Prostate gland (tissue), 2 donors: ENCODE results near the gene ZNF316. TPM values are rescaled to one million over a fixed set of nuclear protein-coding genes. Genes with fewer than 3 reads are reported as not detected.
"Not testable (repeated sequence)": the region's sequence is repeated elsewhere in the genome, so short reads cannot be mapped to it uniquely, and the experiment has no call there.

Experiments
- DNase-seq: peaks from one replicate; pipeline ENCODE4 v3.0.0-alpha.2; 2019; ENCODE audit warnings: low spot score
- H3K27ac ChIP-seq, 2 donors: fragments of 200-600 bp; sonication (generic); 2 replicates each; pipeline ENCODE4 v1.5.1; 2017 to 2019
- H3K27me3 ChIP-seq: fragments of 200-600 bp; sonication (generic); replicated peaks from 2 replicates; pipeline ENCODE4 v1.5.1; 2019; ENCODE audit not compliant: insufficient read depth
- H3K36me3 ChIP-seq, 2 donors: fragments of 200-600 bp; sonication (generic); 1 replicate in 1 of 2; 2 replicates in 1 of 2; pipeline versions ENCODE4 v1.5.1 to v1.8.1; 2017 to 2019
- H3K4me1 ChIP-seq: fragments of 200-600 bp; sonication (generic); replicated peaks from 2 replicates; pipeline ENCODE4 v1.5.1; 2019
- H3K4me3 ChIP-seq, 2 donors: fragments of 200-600 bp; sonication (generic); 2 replicates each; pipeline ENCODE4 v1.5.1; 2017 to 2019
- H3K9me3 ChIP-seq: fragments of 200-600 bp; sonication (generic); 2 replicates; pipeline ENCODE4 v1.5.1; 2017
- CTCF ChIP-seq, 4 experiments: fragments of 200-600 bp in 2 of 4; fragments of 450-650 bp in 2 of 4; sonication (generic) in 2 of 4; IDR thresholded peaks; 1 replicate in 3 of 4; 2 replicates in 1 of 4; pipeline ENCODE4 v1.5.1; 2016 to 2019; ENCODE audit warnings: antibody characterized with exemption in 4 of 4, mild to moderate bottlenecking in 2 of 4, moderate library complexity in 2 of 4
- POLR2A ChIP-seq: fragments of 450-650 bp; IDR thresholded peaks from one replicate; pipeline ENCODE4 v1.6.1; 2016; ENCODE audit warnings: antibody characterized with exemption, mild to moderate bottlenecking
- POLR2AphosphoS5 ChIP-seq: sonication (generic); formaldehyde crosslinking; IDR thresholded peaks from one replicate; pipeline ENCODE4 v1.6.1; 2017; ENCODE audit warnings: antibody characterized with exemption
- WGBS: methylation state at CpG from one replicate; pipeline ENCODE4 v1.1.5; 2018; 5-methylcytosine and 5-hydroxymethylcytosine counted together
- intact Hi-C: fragments of 100-400 bp; cut with DNase I; formaldehyde crosslinking; loops from one replicate; pipeline ENCODE4 v1.14.2; 2022
- total RNA-seq, 2 donors: library from RNA; depleted of rRNA; stranded (reverse); fragments of >200 nt; gene quantifications; one replicate each; pipeline ENCODE4 v1.1.0, GENCODE V29; 2016

The ZNF316 gene
- total RNA-seq, 2 donors from 2014 or later = 39.2 to 53.8 TPM

- no peak for TF ChIP-seq POLR2AphosphoS5
- no peak for TF ChIP-seq POLR2A
- no peak for TF ChIP-seq CTCF (IDR thresholded peaks at IDR 0.05)
- 71% methylated on average over 11 of the region's 11 CpGs for WGBS
- Histone ChIP-seq H3K9me3 (no peaks in the 10 kb centered on the region), H3K27me3 (no peaks in the 10 kb centered on the region), H3K36me3 (no peaks in the 10 kb centered on the region), H3K4me1 (no peaks in the 10 kb centered on the region), H3K4me3 (no peak overlapping the region), H3K27ac (no peak overlapping the region)
- DNase-seq = no peak
- intact Hi-C loops = no loop called here
Measured at GRCh38 chr7:6630007-6630849, 6.9 kb upstream of the ZNF316 start.

GRCh38 chr7:6631605-6632004, 5.5 kb upstream of the ZNF316 start:
- no peak overlapping the region for H3K4me3 ChIP-seq
- H3K4me1 ChIP-seq = no peaks in the 10 kb centered on the region
- TF ChIP-seq POLR2AphosphoS5 (no peak), POLR2A (no peak), CTCF (IDR thresholded peaks at IDR 0.05) (no peak)
- no peaks in the 10 kb centered on the region for H3K27me3 ChIP-seq
- WGBS = 67% methylated on average over 7 of the region's 7 CpGs
- no peaks in the 10 kb centered on the region for H3K9me3 ChIP-seq
- intact Hi-C loops = no loop called here
- DNase-seq = no peak
- no peaks in the 10 kb centered on the region for H3K36me3 ChIP-seq
- no peak overlapping the region for H3K27ac ChIP-seq

DNA sequence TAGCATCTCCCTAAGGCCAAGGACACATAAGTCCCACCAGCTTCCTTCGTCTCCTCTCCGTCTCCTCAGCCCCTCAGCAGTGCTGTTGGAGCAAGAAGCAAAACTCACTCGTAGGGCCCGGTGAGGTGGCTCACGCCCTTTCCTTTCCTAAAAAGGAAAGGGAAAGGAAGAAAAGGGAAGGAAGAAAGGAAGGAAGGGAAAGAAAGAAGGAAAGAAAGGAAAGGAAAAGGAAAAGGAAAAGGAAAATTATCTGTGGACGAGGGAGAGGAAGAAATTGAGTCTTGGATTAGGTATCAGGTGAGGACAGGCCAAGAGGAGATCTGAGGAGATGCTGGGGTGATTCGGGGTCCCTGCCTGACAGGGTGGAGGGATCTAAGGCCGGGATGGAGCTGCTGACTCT, 3.1 kb upstream of the ZNF316 start:
- no peak overlapping the region for H3K27ac ChIP-seq
- TF ChIP-seq POLR2AphosphoS5 = no peak
- no peak for TF ChIP-seq POLR2A
- TF ChIP-seq CTCF (IDR thresholded peaks at IDR 0.05) = no peak
- H3K4me1 ChIP-seq = peaks cover 6% of the 10 kb centered on the region
- intact Hi-C loops = no loop called here
- WGBS = 85% methylated on average over 8 of the region's 8 CpGs
- H3K9me3 ChIP-seq = no peaks in the 10 kb centered on the region
- H3K4me3 ChIP-seq = no peak overlapping the region
- H3K36me3 ChIP-seq = no peaks in the 10 kb centered on the region
- no peaks in the 10 kb centered on the region for H3K27me3 ChIP-seq
- DNase-seq = no peak

DNA sequence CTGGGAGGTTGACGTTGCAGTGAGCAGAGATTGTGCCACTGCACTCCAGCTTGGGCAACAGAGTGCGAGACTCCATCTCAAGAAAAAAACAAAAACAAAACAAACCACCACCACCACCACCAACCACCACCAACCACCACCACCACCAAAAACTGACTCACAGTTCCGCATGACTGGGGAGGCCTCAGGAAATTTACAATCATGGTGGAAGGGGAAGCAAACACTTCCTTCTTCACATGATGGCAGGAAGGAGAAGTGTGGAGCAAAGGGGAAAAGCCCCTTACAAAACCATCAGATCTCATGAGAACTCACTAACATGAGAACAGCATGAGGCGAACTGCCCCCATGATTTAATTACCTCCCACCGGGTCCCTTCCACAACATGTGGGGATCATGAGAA, 2.1 kb upstream of the ZNF316 start:
- intact Hi-C loops = loop anchor here (5.0 kb wide), 1 partner anchor 72 kb away; the partner anchor contains the start of gene ZNF12

DNA sequence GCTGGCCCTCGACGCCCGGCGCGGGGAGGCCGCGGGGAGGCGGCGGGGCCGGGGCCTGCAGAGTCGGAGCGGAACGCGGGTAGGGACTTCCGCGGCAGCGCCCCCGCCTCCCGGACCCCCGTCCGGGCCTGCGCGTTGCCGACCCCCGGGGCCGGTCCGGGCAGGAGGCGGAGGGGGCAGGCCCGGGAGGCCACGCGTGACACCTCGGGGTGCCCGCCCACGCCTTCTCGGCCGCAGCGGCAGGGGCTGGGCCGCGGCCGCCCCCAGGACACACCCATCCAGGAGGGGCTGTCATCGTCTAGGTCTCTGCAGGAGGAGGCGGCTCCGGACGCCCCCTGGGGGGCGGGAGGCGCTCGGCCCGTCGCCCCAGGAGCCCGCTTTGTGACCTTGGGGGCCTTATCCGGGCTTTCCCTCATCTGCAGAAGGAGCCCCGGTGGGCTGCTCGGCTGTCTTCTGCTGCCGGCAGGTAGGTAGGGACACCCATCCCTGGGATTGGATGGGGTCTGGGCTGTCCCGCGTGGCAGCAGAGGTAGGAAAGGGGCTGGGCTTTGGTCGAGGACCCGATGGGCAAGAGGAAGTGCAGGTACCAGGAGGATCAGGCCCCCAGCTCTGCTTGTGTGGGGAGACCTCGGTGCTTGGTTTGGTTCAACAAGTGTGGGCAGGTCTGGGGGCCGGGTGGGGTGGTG, 569 bp downstream of the ZNF316 start:
- peak overlapping the region; percentile 86 to 97 for H3K4me3 ChIP-seq
- H3K27ac ChIP-seq = peak overlapping the region in 1 of 2 donors; percentile 39
- DNase-seq = no peak
- no peaks in the 10 kb centered on the region for H3K27me3 ChIP-seq
- H3K4me1 ChIP-seq = peaks cover 6% of the 10 kb centered on the region
- 2% methylated on average over 24 of the region's 60 CpGs for WGBS
- peaks cover 0 to 11% of the 10 kb centered on the region in 2 donors for H3K36me3 ChIP-seq
- H3K9me3 ChIP-seq = no peaks in the 10 kb centered on the region
- intact Hi-C loops = loop anchor here (5.0 kb wide), 1 partner anchor 70 kb away; the partner anchor contains the start of gene ZNF12
- TF ChIP-seq CTCF (IDR thresholded peaks at IDR 0.05) (peak in 1 of 4 experiments; percentile 45), POLR2A (no peak)

More for the DNA sequence above, 2.1 kb upstream of the ZNF316 start:
- H3K36me3 ChIP-seq, H3K27me3 ChIP-seq, H3K9me3 ChIP-seq, H3K4me1 ChIP-seq, H3K27ac ChIP-seq, H3K4me3 ChIP-seq, DNase-seq: not testable (repeated sequence)
- WGBS = 82% methylated on average over 5 of the region's 5 CpGs
